Fibroblast of the conjunctiva (primary cell): ENCODE results near the gene SSH2.
"Not testable (repeated sequence)": the region's sequence is repeated elsewhere in the genome, so short reads cannot be mapped to it uniquely, and the experiment has no call there.

Experiments used
- DNase-seq: peaks from one replicate; pipeline ENCODE4 v3.0.0-alpha.2; 2010; ENCODE audit warnings: low read depth

SSH2 gene

GRCh38 chr17:29659155-29659554, 270.9 kb downstream of the SSH2 start:
- no peak for DNase-seq

- DNase-seq: no peak
Observed at GRCh38 chr17:29655323-29655722, 274.7 kb downstream of the SSH2 start.

GRCh38 chr17:29653995-29654714, 275.9 kb downstream of the SSH2 start:
- no peak for DNase-seq

GRCh38 chr17:29652976-29653375, 277.1 kb downstream of the SSH2 start:
- DNase-seq: no peak

GRCh38 chr17:29651913-29652312, 278.1 kb downstream of the SSH2 start:
- not testable (repeated sequence) for DNase-seq

- DNase-seq: no peak
Observed at GRCh38 chr17:29650396-29650795, 279.6 kb downstream of the SSH2 start.

GRCh38 chr17:29649359-29649758, 280.7 kb downstream of the SSH2 start:
- DNase-seq: no peak

- DNase-seq: no peak
Observed at GRCh38 chr17:29648005-29648404, 282.0 kb downstream of the SSH2 start.

GRCh38 chr17:29645515-29646051, 284.4 kb downstream of the SSH2 start:
- DNase-seq: peak; percentile 90

GRCh38 chr17:29643817-29644160, 286.2 kb downstream of the SSH2 start:
- DNase-seq: no peak

- DNase-seq: no peak
Observed at GRCh38 chr17:29642171-29642611, 287.8 kb downstream of the SSH2 start.

- DNase-seq: no peak
Observed at GRCh38 chr17:29640981-29641642, 288.9 kb downstream of the SSH2 start.

GRCh38 chr17:29640413-29640812, 289.6 kb downstream of the SSH2 start:
- DNase-seq: peak; percentile 40

- no peak for DNase-seq
Observed at GRCh38 chr17:29633886-29634285, 296.1 kb downstream of the SSH2 start.

GRCh38 chr17:29630630-29631193, 299.3 kb downstream of the SSH2 start:
- DNase-seq: no peak

- no peak for DNase-seq
Observed at GRCh38 chr17:29629839-29630238, 300.2 kb downstream of the SSH2 start.

- no peak for DNase-seq
Observed at GRCh38 chr17:29628644-29629043, 301.4 kb downstream of the SSH2 start.

- no peak for DNase-seq
Observed at GRCh38 chr17:29627951-29628350, 302.1 kb downstream of the SSH2 start.

GRCh38 chr17:29625037-29625750, 304.8 kb downstream of the SSH2 start:
- DNase-seq: peak; percentile 39

GRCh38 chr17:29624586-29624985, 305.4 kb downstream of the SSH2 start:
- DNase-seq: no peak

- no peak for DNase-seq
Observed at GRCh38 chr17:29623283-29623647, 306.8 kb downstream of the SSH2 start.
